Smooth muscle cell (in vitro differentiated cells): ENCODE data around the gene ACTRT3. TPM values are rescaled to one million over a fixed set of nuclear protein-coding genes. Genes with fewer than 3 reads are reported as not detected.

Source experiments
- DNase-seq: peaks from one replicate; lab custom pipeline; 2025; ENCODE audit not compliant: unreplicated experiment; lab: John Stamatoyannopoulos, UW
- H2AFZ ChIP-seq: fragments of 200-600 bp; sonication (generic); 2 replicates; pipeline ENCODE4 v1.6.0; 2016; ENCODE audit warnings: antibody characterized with exemption, low read depth, mild to moderate bottlenecking
- H3F3A ChIP-seq: fragments of 200-600 bp; sonication (generic); 2 replicates; pipeline ENCODE4 v1.6.0; 2017; ENCODE audit warnings: antibody characterized with exemption, low read depth
- H3K27ac ChIP-seq: fragments of 200-600 bp; sonication (generic); 2 replicates; pipeline ENCODE4 v1.5.1; 2016; ENCODE audit warnings: low read depth, mild to moderate bottlenecking
- H3K27me3 ChIP-seq: fragments of 200-600 bp; sonication (generic); 2 replicates; pipeline ENCODE4 v1.6.1; 2016; ENCODE audit warnings: low read depth, mild to moderate bottlenecking
- H3K36me3 ChIP-seq: fragments of 200-600 bp; sonication (generic); 2 replicates; pipeline ENCODE4 v1.5.1; 2016; ENCODE audit warnings: low read depth
- H3K4me1 ChIP-seq: fragments of 200-600 bp; sonication (generic); 2 replicates; pipeline ENCODE4 v1.5.1; 2016; ENCODE audit warnings: low read depth
- H3K4me2 ChIP-seq: fragments of 200-600 bp; sonication (generic); 2 replicates; pipeline ENCODE4 v1.6.0; 2016; ENCODE audit warnings: mild to moderate bottlenecking
- H3K4me3 ChIP-seq: fragments of 200-600 bp; sonication (generic); 2 replicates; pipeline ENCODE4 v1.5.1; 2016; ENCODE audit warnings: mild to moderate bottlenecking
- H3K79me2 ChIP-seq: fragments of 200-600 bp; sonication (generic); 2 replicates; pipeline ENCODE4 v1.6.0; 2016; ENCODE audit warnings: low read depth, mild to moderate bottlenecking
- H3K9ac ChIP-seq: fragments of 200-600 bp; sonication (generic); 2 replicates; pipeline ENCODE4 v1.6.0; 2016; ENCODE audit warnings: low read depth
- H3K9me3 ChIP-seq: fragments of 200-600 bp; sonication (generic); replicated peaks from 2 replicates; pipeline ENCODE4 v1.5.1; 2016; ENCODE audit warnings: low read depth
- H4K20me1 ChIP-seq: fragments of 200-600 bp; sonication (generic); 2 replicates; pipeline ENCODE4 v1.6.0; 2016; ENCODE audit warnings: low read depth
- WGBS: methylation state at CpG from one replicate; pipeline ENCODE4 v1.1.7; 2016; ENCODE audit warnings: low lambda C conversion rate; 5-methylcytosine and 5-hydroxymethylcytosine counted together
- polyA plus RNA-seq: library from polyadenylated mRNA; unstranded; fragments of >200 nt; fragmentation: Nextera tagmentation; extraction: Ambion mirVana; gene quantifications from 2 replicates; pipeline ENCODE4 v1.2.1, GENCODE V29; 2016
- total RNA-seq: library from RNA; depleted of rRNA; stranded (reverse); fragments of >200 nt; gene quantifications from 2 replicates; pipeline ENCODE4 v1.2.3, GENCODE V29; 2014
- TF ChIP-seq, protein P1 (sequence below): fragments of 200-600 bp; sonication (generic); IDR thresholded peaks from 2 replicates; pipeline ENCODE4 v1.5.1; 2017; ENCODE audit warnings: borderline replicate concordance, mild to moderate bottlenecking, antibody characterized with exemption; ENCODE audit not compliant: insufficient read depth, poor library complexity, severe bottlenecking

The ACTRT3 gene
- total and polyA plus RNA-seq, 2 experiments from 2014 or later = 1.3 to 1.7 TPM

DNA sequence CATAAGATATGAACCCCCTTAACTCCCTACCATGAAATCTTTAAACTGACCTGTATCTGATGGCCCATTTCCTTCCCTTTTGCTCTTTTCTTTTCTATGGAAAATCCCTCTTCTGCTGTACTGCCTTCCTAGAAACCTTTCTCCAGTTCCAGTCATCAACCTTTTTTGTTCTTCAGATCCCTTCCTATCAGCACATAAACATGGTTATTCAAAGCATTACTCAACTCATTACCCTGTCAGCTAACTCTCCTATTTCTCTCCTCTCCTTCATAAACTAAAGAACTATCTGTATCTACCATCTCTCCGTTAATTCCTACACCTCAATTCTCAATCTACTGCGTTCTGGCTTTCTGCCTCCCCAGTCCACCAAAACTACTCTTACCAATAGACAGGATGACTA is 17.5 kb downstream of the ACTRT3 start:
- H3K9ac ChIP-seq = no peak overlapping the region
- no peak overlapping the region for H3K4me3 ChIP-seq
- H3K27ac ChIP-seq = no peak overlapping the region
- no peaks in the 10 kb centered on the region for H4K20me1 ChIP-seq
- DNase-seq = no peak
- H3K4me1 ChIP-seq = no peaks in the 10 kb centered on the region
- WGBS = 88% methylated on average over 2 of the region's 2 CpGs
- no peaks in the 10 kb centered on the region for H3K9me3 ChIP-seq
- no peaks in the 10 kb centered on the region for H3K36me3 ChIP-seq
- no peak overlapping the region for H2AFZ ChIP-seq
- H3K4me2 ChIP-seq = no peak overlapping the region
- TF ChIP-seq, protein P1, sequence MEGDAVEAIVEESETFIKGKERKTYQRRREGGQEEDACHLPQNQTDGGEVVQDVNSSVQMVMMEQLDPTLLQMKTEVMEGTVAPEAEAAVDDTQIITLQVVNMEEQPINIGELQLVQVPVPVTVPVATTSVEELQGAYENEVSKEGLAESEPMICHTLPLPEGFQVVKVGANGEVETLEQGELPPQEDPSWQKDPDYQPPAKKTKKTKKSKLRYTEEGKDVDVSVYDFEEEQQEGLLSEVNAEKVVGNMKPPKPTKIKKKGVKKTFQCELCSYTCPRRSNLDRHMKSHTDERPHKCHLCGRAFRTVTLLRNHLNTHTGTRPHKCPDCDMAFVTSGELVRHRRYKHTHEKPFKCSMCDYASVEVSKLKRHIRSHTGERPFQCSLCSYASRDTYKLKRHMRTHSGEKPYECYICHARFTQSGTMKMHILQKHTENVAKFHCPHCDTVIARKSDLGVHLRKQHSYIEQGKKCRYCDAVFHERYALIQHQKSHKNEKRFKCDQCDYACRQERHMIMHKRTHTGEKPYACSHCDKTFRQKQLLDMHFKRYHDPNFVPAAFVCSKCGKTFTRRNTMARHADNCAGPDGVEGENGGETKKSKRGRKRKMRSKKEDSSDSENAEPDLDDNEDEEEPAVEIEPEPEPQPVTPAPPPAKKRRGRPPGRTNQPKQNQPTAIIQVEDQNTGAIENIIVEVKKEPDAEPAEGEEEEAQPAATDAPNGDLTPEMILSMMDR = no peak
- H3F3A ChIP-seq = no peaks in the 10 kb centered on the region
- H3K79me2 ChIP-seq = no peaks in the 10 kb centered on the region
- H3K27me3 ChIP-seq = peaks cover 23% of the 10 kb centered on the region

GRCh38 chr3:169750665-169751064 is 18.7 kb downstream of the ACTRT3 start:
- no peaks in the 10 kb centered on the region for H3K9me3 ChIP-seq
- no peak overlapping the region for H3K27ac ChIP-seq
- no peak overlapping the region for H2AFZ ChIP-seq
- TF ChIP-seq, protein P1 = no peak
- 91% methylated on average over 2 of the region's 2 CpGs for WGBS
- H3K4me1 ChIP-seq = no peaks in the 10 kb centered on the region
- no peaks in the 10 kb centered on the region for H3K79me2 ChIP-seq
- H3K27me3 ChIP-seq = peaks cover 31% of the 10 kb centered on the region
- H3K4me2 ChIP-seq = no peak overlapping the region
- no peak for DNase-seq
- H3K9ac ChIP-seq = no peak overlapping the region
- H3K4me3 ChIP-seq = no peak overlapping the region
- no peaks in the 10 kb centered on the region for H4K20me1 ChIP-seq
- no peaks in the 10 kb centered on the region for H3K36me3 ChIP-seq
- no peaks in the 10 kb centered on the region for H3F3A ChIP-seq

GRCh38 chr3:169748670-169749069 is 20.7 kb downstream of the ACTRT3 start:
- DNase-seq = no peak
- no peaks in the 10 kb centered on the region for H4K20me1 ChIP-seq
- no peak overlapping the region for H3K4me3 ChIP-seq
- no peak overlapping the region for H3K27ac ChIP-seq
- H3K36me3 ChIP-seq = no peaks in the 10 kb centered on the region
- no peaks in the 10 kb centered on the region for H3K79me2 ChIP-seq
- no peak overlapping the region for H3K4me2 ChIP-seq
- peaks cover 31% of the 10 kb centered on the region for H3K27me3 ChIP-seq
- TF ChIP-seq, protein P1 = no peak
- no peak overlapping the region for H3K9ac ChIP-seq
- no peaks in the 10 kb centered on the region for H3K4me1 ChIP-seq
- no peak overlapping the region for H2AFZ ChIP-seq
- H3K9me3 ChIP-seq = no peaks in the 10 kb centered on the region
- 66% methylated on average over 3 of the region's 3 CpGs for WGBS
- no peaks in the 10 kb centered on the region for H3F3A ChIP-seq

GRCh38 chr3:169746924-169747323 is 22.4 kb downstream of the ACTRT3 start:
- WGBS = 81% methylated on average over 6 of the region's 6 CpGs
- Histone ChIP-seq H3K27me3 (peaks cover 28% of the 10 kb centered on the region), H3K4me3 (no peak overlapping the region), H3K9ac (no peak overlapping the region), H3K9me3 (no peaks in the 10 kb centered on the region), H3K79me2 (no peaks in the 10 kb centered on the region), H3K4me1 (no peaks in the 10 kb centered on the region), H3F3A (no peaks in the 10 kb centered on the region), H4K20me1 (no peaks in the 10 kb centered on the region), H3K36me3 (no peaks in the 10 kb centered on the region), H3K27ac (no peak overlapping the region), H2AFZ (no peak overlapping the region), H3K4me2 (no peak overlapping the region)
- no peak for DNase-seq
- TF ChIP-seq, protein P1 = no peak
